DMS79 treated with DMSO at 0.1 percent for 48 hours (cell line): Measurements from ENCODE around the gene PIN1.
A peak's percentile ranks its signal among the peaks of the same experiment; 100 is the strongest.
"Not testable (repeated sequence)": the region's sequence is repeated elsewhere in the genome, so short reads cannot be mapped to it uniquely, and the experiment has no call there.

Source experiments
- DNase-seq: peaks from one replicate; lab custom pipeline; 2025; lab: John Stamatoyannopoulos, UW

Gene PIN1

GRCh38 chr19:9818734-9819595, 16.2 kb upstream of the PIN1 start, which contains the start of gene FBXL12:
Gene FBXL12, minus strand, starts transcription at chr19:9819079. Its CDS starts 266 bp downstream, at chr19:9818813.
- peak; percentile 100 for DNase-seq

- no peak for DNase-seq
Observed at GRCh38 chr19:9819596-9819909, 15.6 kb upstream of the PIN1 start.

DNA sequence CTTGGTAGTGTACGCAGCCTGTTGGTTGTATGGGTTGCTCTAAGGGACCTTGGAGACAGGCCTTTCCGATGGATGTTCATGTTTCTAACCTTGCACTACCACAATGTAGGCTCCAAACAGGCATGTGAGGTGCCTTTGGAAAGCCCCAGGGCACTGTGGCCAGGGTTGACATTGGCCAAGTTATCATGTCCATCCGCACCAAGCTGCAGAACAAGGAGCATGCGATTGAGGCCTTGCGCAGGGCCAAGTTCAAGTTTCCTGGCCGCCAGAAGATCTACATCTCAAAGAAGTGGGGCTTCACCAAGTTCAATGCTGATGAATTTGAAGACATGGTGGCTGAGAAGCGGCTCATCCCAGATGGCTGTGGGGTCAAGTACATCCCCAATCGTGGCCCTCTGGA, 15.1 kb upstream of the PIN1 start:
- DNase-seq: not testable (repeated sequence)

DNA sequence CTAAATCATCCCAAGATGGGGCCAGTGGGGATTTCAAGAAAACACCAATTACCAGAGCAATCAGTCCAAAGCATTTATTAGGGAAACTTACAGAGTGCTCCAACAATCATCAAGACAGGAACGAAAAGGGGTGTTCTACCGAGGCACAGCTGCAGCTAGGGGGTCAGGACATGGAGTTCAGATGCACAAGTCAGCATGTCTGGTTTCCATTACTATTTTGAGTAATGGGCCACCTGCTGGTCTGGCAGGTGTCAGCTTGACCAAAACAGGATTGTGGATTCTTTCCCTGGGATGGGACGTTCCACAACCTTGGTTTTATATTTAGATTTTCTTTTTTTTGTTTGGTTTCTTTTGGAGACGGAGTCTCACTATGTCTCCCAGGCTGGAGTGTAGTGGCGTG, 11.3 kb upstream of the PIN1 start:
- no peak for DNase-seq

DNA sequence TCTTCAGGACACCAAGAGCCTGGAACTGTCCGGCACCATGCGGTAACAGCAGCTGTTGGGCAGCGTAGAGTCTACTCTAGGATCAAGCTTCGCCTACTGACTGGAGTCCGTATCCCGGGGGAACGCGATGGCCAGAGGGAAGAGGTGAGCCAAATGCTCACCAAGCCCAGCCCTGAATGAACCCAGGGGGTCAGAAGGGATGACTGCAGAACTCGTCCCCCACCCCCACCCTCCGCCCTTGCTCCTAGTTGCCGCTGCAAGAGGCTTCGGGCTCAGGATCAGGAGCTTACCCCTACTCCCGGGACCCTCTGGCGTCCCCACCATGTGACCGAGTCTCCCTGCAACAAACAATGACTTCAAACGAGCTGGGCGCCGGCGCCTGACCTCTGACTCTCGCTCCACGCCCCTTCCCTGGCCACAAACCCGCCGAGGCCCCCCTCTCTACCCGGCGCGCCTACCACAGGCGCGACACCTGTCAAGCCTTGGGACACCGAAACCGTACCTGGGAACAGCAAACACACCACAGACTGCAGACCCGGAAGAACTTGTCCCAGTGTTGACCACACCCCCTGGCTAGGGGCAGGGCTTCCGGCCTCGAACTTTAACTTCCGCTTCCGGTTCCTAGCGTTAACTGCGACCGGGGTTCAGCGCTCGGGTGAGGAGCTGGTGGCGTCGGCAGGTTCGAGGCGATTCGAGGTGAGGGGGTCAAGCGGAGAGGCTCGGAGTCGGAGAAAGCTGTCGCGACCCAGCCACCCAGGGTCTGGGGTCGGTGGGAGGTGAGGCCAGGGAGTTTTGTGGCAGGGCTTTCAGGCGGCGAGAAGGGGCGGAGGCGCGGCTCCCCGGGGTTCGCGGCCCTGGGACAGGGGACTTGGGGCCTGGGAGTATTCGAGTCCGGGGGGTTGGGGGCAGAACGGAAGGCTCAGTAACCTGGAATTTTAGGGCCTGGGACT, 7.6 kb upstream of the PIN1 start, which contains the start of gene UBL5:
TSS of gene UBL5 (plus strand) at position 630 of the 950 bp plus-strand sequence. CDS start 420 bp downstream, outside the sequence.
- peak; percentile 93 for DNase-seq

DNA sequence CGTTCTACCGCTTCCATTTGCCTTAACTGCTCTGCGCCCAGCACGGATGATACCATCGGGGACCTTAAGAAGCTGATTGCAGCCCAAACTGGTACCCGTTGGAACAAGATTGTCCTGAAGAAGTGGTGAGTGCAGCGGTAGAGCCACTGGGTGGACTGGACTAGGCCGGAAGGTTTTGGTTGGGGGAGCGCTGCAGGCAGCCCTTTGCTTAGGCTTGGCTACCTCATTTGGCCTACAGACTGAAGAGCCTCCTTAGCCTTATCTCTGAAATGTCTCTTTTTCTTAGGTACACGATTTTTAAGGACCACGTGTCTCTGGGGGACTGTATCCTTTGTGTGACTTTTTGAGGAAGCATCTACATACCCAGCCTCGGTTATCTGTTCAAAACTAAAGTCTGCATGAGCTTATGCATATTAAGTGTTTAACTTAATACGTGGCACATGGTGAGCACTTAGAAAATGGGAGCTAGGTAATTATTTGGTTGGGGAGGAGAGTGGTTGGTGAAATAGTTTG, 6.5 kb upstream of the PIN1 start:
- DNase-seq: no peak

GRCh38 chr19:9834307-9834725, 802 bp upstream of the PIN1 start:
- DNase-seq: no peak

- no peak for DNase-seq
Observed at GRCh38 chr19:9835507-9835949, 410 bp downstream of the PIN1 start.

GRCh38 chr19:9836021-9836420, 903 bp downstream of the PIN1 start:
- DNase-seq: no peak

DNA sequence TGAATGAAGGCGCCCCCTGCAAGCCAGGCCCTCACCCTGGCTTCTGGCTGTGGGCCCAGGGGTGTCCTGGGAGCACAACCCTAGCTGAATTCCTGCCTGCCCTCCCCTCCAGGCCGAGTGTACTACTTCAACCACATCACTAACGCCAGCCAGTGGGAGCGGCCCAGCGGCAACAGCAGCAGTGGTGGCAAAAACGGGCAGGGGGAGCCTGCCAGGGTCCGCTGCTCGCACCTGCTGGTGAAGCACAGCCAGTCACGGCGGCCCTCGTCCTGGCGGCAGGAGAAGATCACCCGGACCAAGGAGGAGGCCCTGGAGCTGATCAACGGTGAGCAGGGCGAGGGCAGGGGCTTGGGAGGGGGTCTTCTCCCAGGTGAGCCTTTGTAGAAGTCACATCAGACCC, 3.2 kb downstream of the PIN1 start:
- no peak for DNase-seq

DNA sequence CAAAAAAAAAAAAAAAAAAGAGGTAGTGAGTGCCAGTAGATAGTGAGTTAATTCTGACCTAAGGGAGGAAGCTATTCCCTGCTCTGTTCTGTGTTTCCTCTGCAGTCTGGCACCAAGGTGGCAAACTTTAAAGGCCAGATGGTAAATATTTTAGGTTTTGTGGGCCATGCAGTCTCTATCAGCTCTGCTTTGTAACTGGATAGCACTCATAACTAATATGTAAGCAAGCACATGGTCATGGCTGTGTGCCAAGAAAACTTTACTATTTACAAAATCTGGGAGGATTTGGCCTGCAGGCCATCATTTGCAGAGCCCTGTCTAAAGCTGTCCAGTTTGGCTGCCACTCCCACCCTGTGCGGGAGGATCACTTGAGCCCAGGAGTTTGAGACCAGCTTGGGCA, 4.3 kb downstream of the PIN1 start:
- no peak for DNase-seq

DNA sequence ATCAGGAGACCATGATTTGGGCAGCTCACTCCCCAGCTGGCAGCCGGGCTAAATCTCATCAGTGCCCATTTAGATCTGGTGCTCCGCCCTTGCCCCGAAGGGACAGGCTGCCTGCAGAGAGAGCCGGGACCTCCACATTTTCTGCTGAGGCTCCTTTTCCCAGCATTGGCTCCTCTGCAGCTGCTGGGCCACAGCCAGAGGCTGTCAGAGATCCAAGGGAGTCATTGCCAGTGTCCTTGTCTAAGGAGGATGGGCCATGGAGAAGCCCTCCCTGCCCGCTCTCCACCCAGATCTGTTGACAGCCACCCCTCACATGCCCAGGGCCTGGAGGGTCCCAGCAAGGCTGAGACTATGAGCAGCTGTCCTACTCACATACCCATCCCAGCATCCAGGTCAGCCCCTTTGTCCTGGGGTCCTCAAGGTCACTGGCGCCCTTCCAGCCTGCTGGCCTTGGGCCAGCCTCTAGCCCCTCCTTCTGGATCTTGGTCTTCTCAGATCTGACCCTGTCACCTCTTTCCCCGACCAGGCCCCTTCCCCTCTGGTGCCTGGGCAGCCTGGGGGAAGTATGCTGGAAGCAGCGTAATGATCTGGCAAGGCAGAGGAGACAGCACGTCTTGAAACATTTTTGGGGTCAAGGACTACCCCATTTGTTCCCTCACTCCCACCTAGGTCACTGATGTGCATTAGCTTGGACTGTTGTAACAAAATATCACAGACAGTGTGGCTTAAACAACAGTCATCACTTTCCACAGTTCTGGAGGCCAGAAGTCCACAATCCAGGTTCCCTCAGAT, 7.9 kb downstream of the PIN1 start:
- no peak for DNase-seq

DNA sequence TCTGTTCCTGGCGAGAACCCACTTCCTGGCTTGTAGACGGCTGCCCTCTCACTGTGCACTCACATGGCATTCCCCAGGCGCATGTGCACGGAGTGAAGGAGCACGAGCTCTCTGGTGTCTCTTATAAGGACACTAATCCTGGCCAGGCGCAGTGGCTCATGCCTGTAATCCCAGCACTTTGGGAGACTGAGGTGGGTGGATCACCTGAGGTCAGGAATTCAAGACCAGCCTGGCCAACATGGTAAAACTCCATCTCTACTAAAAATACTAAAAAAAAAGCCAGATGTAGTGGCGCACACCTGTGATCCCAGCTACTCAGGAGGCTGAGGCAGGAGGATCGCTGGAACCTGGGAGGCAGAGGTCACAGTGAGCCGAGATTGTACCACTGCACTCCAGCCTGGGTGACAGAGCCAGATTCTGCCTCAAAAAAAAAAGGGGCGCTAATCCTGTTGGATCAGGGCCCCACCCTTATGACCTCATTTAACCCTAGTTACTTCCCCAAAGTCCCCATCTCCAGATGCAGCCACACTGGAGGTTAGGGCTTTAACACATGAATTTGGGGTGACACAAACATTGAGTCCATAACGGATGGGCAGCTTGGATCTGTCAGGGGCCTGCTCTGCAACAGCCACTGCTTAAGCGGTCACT, 8.6 kb downstream of the PIN1 start:
- DNase-seq: not testable (repeated sequence)

GRCh38 chr19:9847087-9847671, 12.1 kb downstream of the PIN1 start:
- no peak for DNase-seq

GRCh38 chr19:9848060-9848459, 12.9 kb downstream of the PIN1 start:
- no peak for DNase-seq

DNA sequence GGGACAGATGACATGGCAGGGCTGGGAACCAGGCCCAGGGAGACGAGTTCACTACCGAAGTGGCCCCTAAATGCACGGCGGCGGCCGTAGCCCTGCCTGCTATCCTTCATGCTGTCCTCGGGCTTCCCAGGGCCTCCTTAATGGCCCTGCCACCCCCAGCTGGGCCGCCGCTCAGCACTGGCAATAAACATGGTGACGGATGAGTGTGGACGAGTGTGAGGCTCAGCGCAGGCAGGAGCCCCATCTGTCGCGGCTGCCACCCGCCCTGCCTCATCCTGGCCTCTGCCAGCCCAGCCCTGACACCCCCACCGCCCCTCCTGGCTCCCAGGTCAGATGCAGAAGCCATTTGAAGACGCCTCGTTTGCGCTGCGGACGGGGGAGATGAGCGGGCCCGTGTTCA, 13.6 kb downstream of the PIN1 start:
- DNase-seq: no peak

DNA sequence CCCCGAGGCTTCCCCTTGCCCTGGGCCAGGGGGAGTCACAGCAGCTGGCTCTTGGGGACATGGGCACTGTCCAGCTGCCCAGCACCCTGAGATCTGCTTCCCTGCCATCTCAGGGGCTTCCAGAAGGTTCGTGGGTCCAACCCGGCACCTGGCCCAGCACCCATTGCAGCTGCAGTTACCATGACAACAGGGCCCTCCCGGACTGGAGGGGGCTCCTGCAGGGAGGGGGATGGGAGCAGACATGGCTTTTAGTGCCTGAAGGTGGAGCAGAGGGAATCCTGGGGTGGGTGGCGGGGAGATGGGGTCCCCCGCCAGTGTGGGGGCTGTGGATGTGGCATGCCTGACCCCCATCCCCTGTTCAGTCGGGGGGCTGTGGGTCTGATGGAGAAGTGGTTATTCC, 14.7 kb downstream of the PIN1 start:
- DNase-seq: no peak

GRCh38 chr19:9850235-9850959, 15.3 kb downstream of the PIN1 start:
- DNase-seq: no peak

DNA sequence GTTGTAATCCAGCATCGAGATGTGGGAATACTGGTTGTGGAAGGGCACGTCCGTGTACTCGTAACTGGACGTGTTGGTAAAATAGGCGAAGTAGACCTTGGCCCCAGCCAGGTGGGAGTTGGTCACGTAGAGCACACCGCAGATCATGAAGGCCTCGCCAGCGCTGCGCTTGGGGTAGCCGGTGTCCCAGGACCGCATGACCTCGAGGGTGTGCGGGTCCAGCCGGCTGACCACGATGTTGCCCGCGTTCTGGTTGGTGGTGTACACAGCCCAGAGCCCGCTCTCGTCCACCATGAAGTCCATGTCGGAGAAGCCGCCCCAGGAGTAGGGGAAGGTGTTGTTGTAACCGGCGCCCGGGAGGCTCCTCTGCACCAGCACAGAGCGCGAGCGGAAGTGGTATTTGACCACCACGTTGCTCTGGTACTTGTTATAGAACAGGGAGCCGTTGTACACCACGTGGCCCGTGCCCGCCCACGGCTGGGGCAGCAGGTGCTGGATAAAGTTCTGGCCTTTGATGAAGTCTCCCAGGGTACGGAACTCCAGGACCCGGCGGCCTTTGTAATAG, 19.2 kb downstream of the PIN1 start:
- no peak for DNase-seq

DNA sequence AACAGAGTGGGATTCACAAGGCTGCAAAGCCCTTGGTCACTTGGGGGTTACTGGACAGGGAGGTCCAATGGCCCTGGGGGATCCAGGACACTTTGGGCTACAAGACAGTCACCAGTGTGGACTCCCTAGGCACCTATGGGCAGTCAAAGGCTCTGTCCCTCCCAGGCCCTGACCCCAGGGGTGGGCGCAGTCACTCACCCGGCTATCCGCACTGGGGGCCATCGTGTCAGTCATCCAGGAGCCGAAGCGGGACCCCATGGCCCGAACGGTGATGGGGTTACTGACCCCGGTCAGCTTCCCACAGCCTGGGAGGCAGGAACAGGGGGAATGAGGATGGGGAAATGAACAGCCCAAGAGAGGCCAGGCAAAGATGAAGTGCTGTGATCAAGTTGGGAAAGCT, 21.5 kb downstream of the PIN1 start:
- no peak for DNase-seq
